ENCODE measurements around the gene FLT3.

The FLT3 gene

GRCh38 chr13:28131646-28132045 lies 31.3 kb upstream of the FLT3 start:
- Histone ChIP-seq H3K9ac (no peak overlapping the region), H3K27me3 (ENCODE audit: control insufficient read depth, insufficient read depth, low read length) (no peaks in the 10 kb centered on the region), H3K9me3 (ENCODE audit: control insufficient read depth, low read length) (no peaks in the 10 kb centered on the region), H3K4me3 (ENCODE audit: low read depth, low read length) (no peak overlapping the region), H3K4me2 (ENCODE audit: low read length) (no peak overlapping the region), H2AFZ (no peak overlapping the region), H3K36me3 (ENCODE audit: control insufficient read depth, insufficient read depth, low read length) (no peaks in the 10 kb centered on the region), H3K79me2 (no peaks in the 10 kb centered on the region), H3K4me1 (no peaks in the 10 kb centered on the region), H3K27ac (no peak overlapping the region)
- TF ChIP-seq, protein P1, sequence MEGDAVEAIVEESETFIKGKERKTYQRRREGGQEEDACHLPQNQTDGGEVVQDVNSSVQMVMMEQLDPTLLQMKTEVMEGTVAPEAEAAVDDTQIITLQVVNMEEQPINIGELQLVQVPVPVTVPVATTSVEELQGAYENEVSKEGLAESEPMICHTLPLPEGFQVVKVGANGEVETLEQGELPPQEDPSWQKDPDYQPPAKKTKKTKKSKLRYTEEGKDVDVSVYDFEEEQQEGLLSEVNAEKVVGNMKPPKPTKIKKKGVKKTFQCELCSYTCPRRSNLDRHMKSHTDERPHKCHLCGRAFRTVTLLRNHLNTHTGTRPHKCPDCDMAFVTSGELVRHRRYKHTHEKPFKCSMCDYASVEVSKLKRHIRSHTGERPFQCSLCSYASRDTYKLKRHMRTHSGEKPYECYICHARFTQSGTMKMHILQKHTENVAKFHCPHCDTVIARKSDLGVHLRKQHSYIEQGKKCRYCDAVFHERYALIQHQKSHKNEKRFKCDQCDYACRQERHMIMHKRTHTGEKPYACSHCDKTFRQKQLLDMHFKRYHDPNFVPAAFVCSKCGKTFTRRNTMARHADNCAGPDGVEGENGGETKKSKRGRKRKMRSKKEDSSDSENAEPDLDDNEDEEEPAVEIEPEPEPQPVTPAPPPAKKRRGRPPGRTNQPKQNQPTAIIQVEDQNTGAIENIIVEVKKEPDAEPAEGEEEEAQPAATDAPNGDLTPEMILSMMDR (IDR thresholded peaks at IDR 0.05) = no peak

- no peak overlapping the region for H3K4me2 ChIP-seq (ENCODE audit: low read length)
- H3K36me3 ChIP-seq (ENCODE audit: control insufficient read depth, insufficient read depth, low read length) = no peaks in the 10 kb centered on the region
- no peak overlapping the region for H3K4me3 ChIP-seq (ENCODE audit: low read depth, low read length)
- no peak overlapping the region for H3K9ac ChIP-seq
- no peaks in the 10 kb centered on the region for H3K79me2 ChIP-seq
- no peak overlapping the region for H3K27ac ChIP-seq
- no peaks in the 10 kb centered on the region for H3K4me1 ChIP-seq
- no peaks in the 10 kb centered on the region for H3K27me3 ChIP-seq (ENCODE audit: control insufficient read depth, insufficient read depth, low read length)
- TF ChIP-seq, protein P1 (IDR thresholded peaks at IDR 0.05) = no peak
- no peak overlapping the region for H2AFZ ChIP-seq
- H3K9me3 ChIP-seq (ENCODE audit: control insufficient read depth, low read length) = no peaks in the 10 kb centered on the region
Measured at GRCh38 chr13:28129911-28130693, 29.7 kb upstream of the FLT3 start.

DNA sequence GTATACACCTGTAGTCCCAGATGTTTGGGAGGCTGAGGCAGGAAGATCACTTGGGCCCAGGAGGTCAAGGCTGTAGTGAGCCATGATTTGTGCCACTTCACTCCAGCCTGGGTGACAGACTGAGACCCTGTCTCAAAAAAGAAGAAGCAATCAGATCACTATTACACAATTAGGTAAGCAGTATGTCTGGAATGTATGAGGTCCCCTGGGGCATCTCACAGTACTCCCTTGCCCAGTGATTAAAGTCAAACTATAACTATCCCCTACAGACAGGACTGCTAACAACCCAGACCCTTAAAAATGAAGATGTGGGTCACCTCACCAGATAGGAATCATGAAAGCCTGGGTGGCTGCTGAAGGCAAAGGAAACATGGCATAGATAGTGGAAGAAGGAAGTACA lies 28.6 kb upstream of the FLT3 start:
- H3K79me2 ChIP-seq = no peaks in the 10 kb centered on the region
- no peak overlapping the region for H3K4me2 ChIP-seq (ENCODE audit: low read length)
- no peak overlapping the region for H3K9ac ChIP-seq
- H2AFZ ChIP-seq = no peak overlapping the region
- TF ChIP-seq, protein P1 (IDR thresholded peaks at IDR 0.05) = no peak
- H3K9me3 ChIP-seq (ENCODE audit: control insufficient read depth, low read length) = no peaks in the 10 kb centered on the region
- no peaks in the 10 kb centered on the region for H3K27me3 ChIP-seq (ENCODE audit: control insufficient read depth, insufficient read depth, low read length)
- H3K36me3 ChIP-seq (ENCODE audit: control insufficient read depth, insufficient read depth, low read length) = no peaks in the 10 kb centered on the region
- H3K27ac ChIP-seq = no peak overlapping the region
- no peak overlapping the region for H3K4me3 ChIP-seq (ENCODE audit: low read depth, low read length)
- no peaks in the 10 kb centered on the region for H3K4me1 ChIP-seq

- TF ChIP-seq, protein P1 (IDR thresholded peaks at IDR 0.05) = no peak
- Histone ChIP-seq H3K9me3 (ENCODE audit: control insufficient read depth, low read length) (no peaks in the 10 kb centered on the region), H3K79me2 (no peaks in the 10 kb centered on the region), H3K4me2 (ENCODE audit: low read length) (no peak overlapping the region), H3K36me3 (ENCODE audit: control insufficient read depth, insufficient read depth, low read length) (no peaks in the 10 kb centered on the region), H3K4me1 (no peaks in the 10 kb centered on the region), H3K4me3 (ENCODE audit: low read depth, low read length) (no peak overlapping the region), H3K27me3 (ENCODE audit: control insufficient read depth, insufficient read depth, low read length) (no peaks in the 10 kb centered on the region), H2AFZ (no peak overlapping the region), H3K9ac (no peak overlapping the region), H3K27ac (no peak overlapping the region)
Measured at GRCh38 chr13:28128030-28128429, 27.7 kb upstream of the FLT3 start.

- H3K79me2 ChIP-seq = no peaks in the 10 kb centered on the region
- no peaks in the 10 kb centered on the region for H3K4me1 ChIP-seq
- no peaks in the 10 kb centered on the region for H3K9me3 ChIP-seq (ENCODE audit: control insufficient read depth, low read length)
- H3K27me3 ChIP-seq (ENCODE audit: control insufficient read depth, insufficient read depth, low read length) = no peaks in the 10 kb centered on the region
- no peak overlapping the region for H3K4me2 ChIP-seq (ENCODE audit: low read length)
- no peak overlapping the region for H3K27ac ChIP-seq
- H3K9ac ChIP-seq = no peak overlapping the region
- no peak overlapping the region for H3K4me3 ChIP-seq (ENCODE audit: low read depth, low read length)
- no peak overlapping the region for H2AFZ ChIP-seq
- TF ChIP-seq, protein P1 (IDR thresholded peaks at IDR 0.05) = no peak
- H3K36me3 ChIP-seq (ENCODE audit: control insufficient read depth, insufficient read depth, low read length) = no peaks in the 10 kb centered on the region
Measured at GRCh38 chr13:28121224-28121623, 20.8 kb upstream of the FLT3 start.
